Ovary (tissue), 9 donors: ENCODE data around the gene SNX10. TPM values are rescaled to one million over a fixed set of nuclear protein-coding genes. Genes with fewer than 3 reads are reported as not detected.
A peak's percentile ranks its signal among the peaks of the same experiment; 100 is the strongest.

ENCODE experiments used
- DNase-seq, 5 donors: peaks; one replicate each; pipeline ENCODE4 v3.0.0-alpha.2; 2019 to 2020
- H3K27ac ChIP-seq, 2 donors: fragments of 200-600 bp; one replicate each; pipeline versions ENCODE4 v1.5.1 to v1.8.0; 2019 to 2022
- H3K27me3 ChIP-seq: fragments of 200-600 bp; one replicate; pipeline ENCODE4 v1.8.0; 2022
- H3K36me3 ChIP-seq: fragments of 200-600 bp; sonication (generic); one replicate; pipeline ENCODE4 v1.5.1; 2019
- H3K4me1 ChIP-seq: one replicate; pipeline ENCODE4 v1.8.1; 2013; ENCODE audit warnings: mild to moderate bottlenecking, moderate library complexity; ENCODE audit not compliant: insufficient read depth
- H3K4me3 ChIP-seq: fragments of 200-600 bp; sonication (generic); one replicate; pipeline ENCODE4 v1.5.1; 2017
- H3K9me3 ChIP-seq, 2 donors: fragments of 200-600 bp in 1 of 2; sonication (generic) in 1 of 2; one replicate each; pipeline versions ENCODE4 v1.5.1 to v1.8.1; 2013 to 2019; ENCODE audit warnings: mild to moderate bottlenecking in 1 of 2, moderate library complexity in 1 of 2
- CTCF ChIP-seq, 3 donors: fragments of 450-650 bp in 2 of 3; fragments of 200-600 bp in 1 of 3; IDR thresholded peaks; one replicate each; pipeline versions ENCODE4 v1.5.1 to v1.8.0; 2016 to 2022; ENCODE audit warnings: antibody characterized with exemption in 3 of 3, mild to moderate bottlenecking in 1 of 3
- EP300 ChIP-seq: sonication (generic); formaldehyde crosslinking; IDR thresholded peaks from one replicate; pipeline ENCODE4 v1.6.1; 2017; ENCODE audit warnings: antibody characterized with exemption
- POLR2A ChIP-seq: fragments of 450-650 bp; IDR thresholded peaks from one replicate; pipeline ENCODE4 v1.6.1; 2017; ENCODE audit warnings: antibody characterized with exemption, mild to moderate bottlenecking, moderate library complexity
- WGBS, 3 donors: extraction: QIAGEN DNeasy Blood & Tissue Kit in 1 of 3; methylation state at CpG; one replicate each; pipeline versions ENCODE4 v1.1.5 to v1.1.7; 2013 to 2017; 5-methylcytosine and 5-hydroxymethylcytosine counted together
- intact Hi-C, 4 donors: fragments of 100-400 bp; cut with DNase I; formaldehyde crosslinking; loops; one replicate each; pipeline versions ENCODE4 v1.11.0 to v1.15.1; 2022 to 2023
- polyA plus RNA-seq, 2 donors: library from polyadenylated mRNA; stranded (reverse); fragments of 200-250 nt in 1 of 2; fragments of 350-450 nt in 1 of 2; fragmentation: Illumina TruSeq in 1 of 2; extraction: RNeasy Lipid Tissue Mini Kit (QIAGEN cat#74804) in 1 of 2; gene quantifications; one replicate each; pipeline ENCODE4 v1.2.3, GENCODE V29; 2013 to 2014
- total RNA-seq, 7 donors: library from RNA; depleted of rRNA in 2 of 7; stranded (reverse); fragments of >200 nt in 2 of 7; fragmentation: NEBNext Ultra II Directional in 3 of 7; extraction: Animal tissue kit (Norgen Biotek cat#: 25700) in 3 of 7; gene quantifications; one replicate each; pipeline versions ENCODE4 v1.1.0 to v1.2.4, GENCODE V29; 2016 to 2023
- donor health status: DM: no; HTN: no; CAD: no; lungs with moderate emphysema.
- donor health status: DM: no; HTN: no; CAD: no.
- donor health status: Bipolar disorder and iron deficiency.
- donor health status: DM: yes; HTN: yes; CAD: no.
- donor health status: DM: no; HTN: no; CAD: no.
- donor health status: DM: yes; HTN: yes; CAD: no.

Gene SNX10
- total and polyA plus RNA-seq, 9 donors: 1.1 to 6.4 (median 2.0) TPM

- DNase-seq: peak in 2 of 5 donors; percentile 23 to 25
- Histone ChIP-seq H3K9me3 (no peaks in the 10 kb centered on the region), H3K4me3 (peak overlapping the region; percentile 0), H3K27me3 (peaks cover 4% of the 10 kb centered on the region), H3K36me3 (no peaks in the 10 kb centered on the region), H3K27ac (no peak overlapping the region), H3K4me1 (peaks cover 2% of the 10 kb centered on the region)
- 2 to 3% (median 2%) methylated on average over 62 to 88 of the region's 88 CpGs for WGBS, 3 donors
- TF ChIP-seq CTCF (IDR thresholded peaks at IDR 0.05): no peak
- no peak for TF ChIP-seq POLR2A
- TF ChIP-seq EP300: no peak
- intact Hi-C loops: loop anchor here in 2 of 4 donors (10.0 kb wide), 2 partner anchors 288 to 788 kb away; partner anchors contain the start of gene HOXA9 (in 1 of the 2)
These were observed 84.7 kb downstream of the SNX10 start for GRCh38 chr7:26376175-26376917.

- TF ChIP-seq EP300 (no peak), POLR2A (no peak), CTCF (IDR thresholded peaks at IDR 0.05) (no peak)
- Histone ChIP-seq H3K4me3 (no peak overlapping the region), H3K9me3 (no peaks in the 10 kb centered on the region), H3K36me3 (no peaks in the 10 kb centered on the region), H3K27ac (no peak overlapping the region), H3K27me3 (peaks cover 4% of the 10 kb centered on the region), H3K4me1 (peaks cover 2% of the 10 kb centered on the region)
- intact Hi-C loops: loop anchor here in 2 of 4 donors (10.0 kb wide), 2 partner anchors 287 to 787 kb away; partner anchors contain the start of gene HOXA9 (in 1 of the 2)
- WGBS, 3 donors: 83 to 91% (median 89%) methylated on average over 7 of the region's 7 CpGs
- DNase-seq: no peak
These were observed 86.4 kb downstream of the SNX10 start for GRCh38 chr7:26378016-26378415.

GRCh38 chr7:26379711-26380110 lies 88.0 kb downstream of the SNX10 start:
- Histone ChIP-seq H3K9me3 (no peaks in the 10 kb centered on the region), H3K36me3 (no peaks in the 10 kb centered on the region), H3K4me1 (peaks cover 2% of the 10 kb centered on the region), H3K27me3 (peaks cover 4% of the 10 kb centered on the region), H3K4me3 (no peak overlapping the region), H3K27ac (no peak overlapping the region)
- 69 to 76% (median 74%) methylated on average over 3 of the region's 3 CpGs for WGBS, 3 donors
- DNase-seq: no peak
- intact Hi-C loops: loop anchor here in 2 of 4 donors (10.0 kb wide), 2 partner anchors 285 to 785 kb away; partner anchors contain the start of gene HOXA9 (in 1 of the 2)
- TF ChIP-seq POLR2A (no peak), CTCF (IDR thresholded peaks at IDR 0.05) (no peak), EP300 (no peak)

GRCh38 chr7:26381476-26382353 lies 90.1 kb downstream of the SNX10 start:
- H3K4me3 ChIP-seq: no peak overlapping the region
- H3K9me3 ChIP-seq: no peaks in the 10 kb centered on the region
- H3K27me3 ChIP-seq: no peaks in the 10 kb centered on the region
- TF ChIP-seq POLR2A: no peak
- TF ChIP-seq CTCF (IDR thresholded peaks at IDR 0.05): no peak
- no peak for TF ChIP-seq EP300
- 69 to 81% (median 78%) methylated on average over 10 of the region's 10 CpGs for WGBS, 3 donors
- intact Hi-C loops: no loop called here
- H3K36me3 ChIP-seq: no peaks in the 10 kb centered on the region
- H3K4me1 ChIP-seq: no peaks in the 10 kb centered on the region
- no peak for DNase-seq
- H3K27ac ChIP-seq: no peak overlapping the region
